HepG2 (cell line): ENCODE results near the gene RASSF4. TPM values are rescaled to one million over a fixed set of nuclear protein-coding genes. Genes with fewer than 3 reads are reported as not detected.

Experiments used
- CREB1 ChIP-seq, 2 experiments: fragments of 450-650 bp in 1 of 2; IDR thresholded peaks; 2 replicates each; pipeline ENCODE4 v1.6.1; 2016 to 2017; ENCODE audit warnings: control low read depth in 1 of 2, mild to moderate bottlenecking in 1 of 2, missing compliant biosample characterization in 1 of 2, missing genetic modification characterization in 1 of 2
- EP300 ChIP-seq, 3 experiments: sonication (generic) in 1 of 3; formaldehyde crosslinking in 1 of 3; IDR thresholded peaks; 2 replicates each; pipeline versions ENCODE4 v1.5.1 to v1.6.1; 2011 to 2020; ENCODE audit warnings: low read depth in 2 of 3, low read length in 2 of 3, borderline replicate concordance in 1 of 3, improper control_type of control experiment in 1 of 3, mild to moderate bottlenecking in 1 of 3, missing genetic modification reagents in 1 of 3, moderate library complexity in 1 of 3
- FOXO1 ChIP-seq: sonication (generic); formaldehyde crosslinking; IDR thresholded peaks from 2 replicates; pipeline ENCODE4 v1.4.0; 2020; ENCODE audit warnings: missing genetic modification reagents
- HMG20B ChIP-seq: conservative IDR thresholded peaks from 2 replicates; pipeline ENCODE4 v1.6.1; 2016; ENCODE audit warnings: missing genetic modification reagents, missing compliant biosample characterization
- HNF4A ChIP-seq: sonication (generic); formaldehyde crosslinking; IDR thresholded peaks from 2 replicates; pipeline ENCODE4 v1.4.0; 2020; ENCODE audit warnings: missing genetic modification reagents
- HOMEZ ChIP-seq: IDR thresholded peaks from 2 replicates; pipeline ENCODE4 v1.6.1; 2016; ENCODE audit warnings: low read depth
- JUND ChIP-seq: sonication (generic); formaldehyde crosslinking; IDR thresholded peaks from 2 replicates; pipeline ENCODE4 v1.8.0; 2022; ENCODE audit warnings: mild to moderate bottlenecking, missing genetic modification reagents
- MAFG ChIP-seq: sonication (generic); formaldehyde crosslinking; IDR thresholded peaks from 2 replicates; pipeline ENCODE4 v1.5.1; 2020; ENCODE audit warnings: mild to moderate bottlenecking, missing genetic modification reagents
- NRL ChIP-seq: sonication (generic); formaldehyde crosslinking; IDR thresholded peaks from 2 replicates; pipeline ENCODE4 v1.5.0; 2020; ENCODE audit warnings: missing genetic modification reagents, mild to moderate bottlenecking, moderate library complexity, borderline replicate concordance
- POLR2AphosphoS2 ChIP-seq: IDR thresholded peaks from 2 replicates; pipeline ENCODE4 v1.6.1; 2011; ENCODE audit warnings: low read depth, low read length, improper control_type of control experiment
- PREB ChIP-seq: sonication (generic); formaldehyde crosslinking; IDR thresholded peaks from 2 replicates; pipeline ENCODE4 v1.4.0; 2020; ENCODE audit warnings: missing genetic modification reagents
- SAP130 ChIP-seq: IDR thresholded peaks from 2 replicates; pipeline ENCODE4 v1.6.1; 2016; ENCODE audit warnings: low read depth
- SRSF9 ChIP-seq: fragments of 200-400 bp; formaldehyde crosslinking; IDR thresholded peaks from 2 replicates; pipeline ENCODE4 v1.6.1; 2018; ENCODE audit warnings: borderline replicate concordance, mild to moderate bottlenecking, low read depth, low read length; ENCODE audit not compliant: insufficient read depth, poor library complexity, severe bottlenecking
- ZKSCAN8 ChIP-seq: IDR thresholded peaks from 2 replicates; pipeline ENCODE4 v1.6.1; 2016; ENCODE audit warnings: borderline replicate concordance, missing genetic modification reagents, missing compliant biosample characterization
- ZMAT3 ChIP-seq: sonication (generic); formaldehyde crosslinking; conservative IDR thresholded peaks from 2 replicates; pipeline ENCODE4 v1.7.0; 2021; ENCODE audit warnings: missing genetic modification reagents
- ZNF124 ChIP-seq: sonication (generic); formaldehyde crosslinking; IDR thresholded peaks from 2 replicates; pipeline ENCODE4 v1.4.0; 2020; ENCODE audit warnings: missing genetic modification reagents
- ZNF207 ChIP-seq: fragments of 450-650 bp; IDR thresholded peaks from 2 replicates; pipeline ENCODE4 v1.6.1; 2016; ENCODE audit warnings: antibody characterized with exemption, borderline replicate concordance
- ZNF251 ChIP-seq: sonication (generic); formaldehyde crosslinking; IDR thresholded peaks from 2 replicates; pipeline ENCODE4 v1.9.0; 2021; ENCODE audit warnings: mild to moderate bottlenecking, missing genetic modification reagents
- ZNF256 ChIP-seq: sonication (generic); formaldehyde crosslinking; conservative IDR thresholded peaks from 2 replicates; pipeline ENCODE4 v1.4.0; 2020; ENCODE audit warnings: missing genetic modification reagents
- ZNF274 ChIP-seq: sonication (generic); formaldehyde crosslinking; IDR thresholded peaks from 2 replicates; pipeline ENCODE4 v1.5.1; 2020; ENCODE audit warnings: mild to moderate bottlenecking, missing genetic modification reagents
- ZNF510 ChIP-seq: sonication (generic); formaldehyde crosslinking; IDR thresholded peaks from 2 replicates; pipeline ENCODE4 v1.4.0; 2020; ENCODE audit warnings: low read depth, mild to moderate bottlenecking, missing genetic modification reagents
- ZNF644 ChIP-seq: IDR thresholded peaks from 2 replicates; pipeline ENCODE4 v1.6.1; 2016; ENCODE audit warnings: low read depth
- ZNF709 ChIP-seq: sonication (generic); formaldehyde crosslinking; IDR thresholded peaks from 2 replicates; pipeline ENCODE4 v1.5.0; 2020; ENCODE audit warnings: mild to moderate bottlenecking, missing genetic modification reagents
- ZSCAN12 ChIP-seq: sonication (generic); formaldehyde crosslinking; IDR thresholded peaks from 2 replicates; pipeline ENCODE4 v1.9.0; 2021; ENCODE audit warnings: mild to moderate bottlenecking, missing genetic modification reagents
- polyA plus RNA-seq, 8 experiments: library from polyadenylated mRNA; depleted of rRNA in 3 of 8; stranded (reverse) in 7 of 8; unstranded in 1 of 8; fragments of >200 nt; fragmentation: Illumina TruSeq in 4 of 8; extraction: Trizol in 4 of 8; gene quantifications; 2 replicates each; pipeline versions ENCODE4 v1.2.1 to v1.2.3, GENCODE V29; 2011 to 2016; ENCODE audit warnings: low read depth in 4 of 8, missing spikeins in 1 of 8, mixed read lengths in 1 of 8; ENCODE audit not compliant: insufficient read depth in 1 of 8
- total RNA-seq, 5 experiments: library from RNA; depleted of rRNA; stranded (reverse); fragments of >200 nt; fragmentation: Illumina TruSeq; extraction: Trizol; gene quantifications; 2 replicates each; pipeline ENCODE4 v1.2.3, GENCODE V29; 2016; ENCODE audit warnings: low read depth in 1 of 5
- TF ChIP-seq, protein P1 (sequence below): IDR thresholded peaks from 2 replicates; pipeline ENCODE4 v1.6.1; 2012; ENCODE audit warnings: inconsistent platforms
- TF ChIP-seq, protein P2 (sequence below): sonication (generic); formaldehyde crosslinking; IDR thresholded peaks from 2 replicates; pipeline ENCODE4 v1.4.0; 2020; ENCODE audit warnings: missing genetic modification reagents, mild to moderate bottlenecking, borderline replicate concordance
- TF ChIP-seq, protein P3 (sequence below): IDR thresholded peaks from 2 replicates; pipeline ENCODE4 v1.6.1; 2016

Gene RASSF4
- total and polyA plus RNA-seq, 2 of the 13 experiments (the other 11 are each of a cell fraction or from before 2014, with no cell fraction given): 34.0 to 51.7 TPM

DNA sequence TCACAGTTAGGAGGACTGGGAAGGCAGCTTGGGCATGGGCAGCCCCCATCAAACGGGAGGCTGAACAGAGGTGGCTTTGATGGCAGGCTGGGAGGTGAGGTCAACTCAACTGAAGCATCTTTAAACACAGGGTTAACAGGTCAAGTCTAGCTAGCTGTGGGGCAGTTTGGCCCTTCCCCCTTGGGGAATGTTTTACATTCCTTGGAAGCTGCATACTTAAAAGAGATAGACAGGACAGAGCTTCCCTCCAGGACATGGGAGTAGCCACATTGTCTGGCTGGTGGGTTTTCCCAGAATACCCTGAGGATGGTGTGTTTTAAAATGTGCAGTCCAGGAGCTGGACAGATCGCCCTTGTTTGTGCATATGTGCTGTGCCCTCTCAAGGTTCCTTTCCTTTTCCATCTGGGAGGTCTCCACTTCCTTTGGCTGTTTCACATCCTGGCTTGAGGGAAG, 6.8 kb upstream of the RASSF4 start (continued):
- TF ChIP-seq ZKSCAN8 (CRISPR knock-in tag) (no peak), FOXO1 (CRISPR knock-in tag) (0 out of 2 replicates have a peak, but pooled peaks have one; percentile 18), PREB (no peak), MAFG (CRISPR knock-in tag) (no peak), HOMEZ (CRISPR knock-in tag) (no peak), ZNF207 (no peak), ZMAT3 (CRISPR knock-in tag) (no peak), SRSF9 (no peak), ZNF274 (CRISPR knock-in tag) (no peak), ZNF709 (CRISPR knock-in tag) (no peak), CREB1 (IDR thresholded peaks at IDR 0.05) (no peak), CREB1 (CRISPR knock-in tag; IDR thresholded peaks at IDR 0.05) (no peak), SAP130 (CRISPR knock-in tag) (peak; percentile 61), JUND (no peak), ZNF510 (CRISPR knock-in tag) (no peak), HNF4A (CRISPR knock-in tag) (peak; percentile 35; the same call in 1 of the 2 replicates), ZSCAN12 (CRISPR knock-in tag) (no peak), POLR2AphosphoS2 (no peak), EP300 (IDR thresholded peaks at IDR 0.05; ENCODE audit: low read depth in 2 of 2, low read length in 2 of 2) (peak in 1 of 2 experiments; percentile 79; a peak in 1 of 4 replicates), EP300 (CRISPR knock-in tag; IDR thresholded peaks at IDR 0.05; ENCODE audit: borderline replicate concordance) (peak; percentile 33; the same call in 1 of the 2 replicates), ZNF124 (peak; percentile 24; the same call in 1 of the 2 replicates), ZNF256 (CRISPR knock-in tag) (no peak), ZNF644 (CRISPR knock-in tag) (peak; percentile 63; the same call in 1 of the 2 replicates), ZNF251 (CRISPR knock-in tag) (no peak), HMG20B (0 out of 2 replicates have a peak, but pooled peaks have one; percentile 44), NRL (CRISPR knock-in tag) (no peak)
- TF ChIP-seq, protein P1, sequence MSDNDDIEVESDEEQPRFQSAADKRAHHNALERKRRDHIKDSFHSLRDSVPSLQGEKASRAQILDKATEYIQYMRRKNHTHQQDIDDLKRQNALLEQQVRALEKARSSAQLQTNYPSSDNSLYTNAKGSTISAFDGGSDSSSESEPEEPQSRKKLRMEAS: 0 out of 2 replicates have a peak, but pooled peaks have one; percentile 27
- TF ChIP-seq, protein P2, sequence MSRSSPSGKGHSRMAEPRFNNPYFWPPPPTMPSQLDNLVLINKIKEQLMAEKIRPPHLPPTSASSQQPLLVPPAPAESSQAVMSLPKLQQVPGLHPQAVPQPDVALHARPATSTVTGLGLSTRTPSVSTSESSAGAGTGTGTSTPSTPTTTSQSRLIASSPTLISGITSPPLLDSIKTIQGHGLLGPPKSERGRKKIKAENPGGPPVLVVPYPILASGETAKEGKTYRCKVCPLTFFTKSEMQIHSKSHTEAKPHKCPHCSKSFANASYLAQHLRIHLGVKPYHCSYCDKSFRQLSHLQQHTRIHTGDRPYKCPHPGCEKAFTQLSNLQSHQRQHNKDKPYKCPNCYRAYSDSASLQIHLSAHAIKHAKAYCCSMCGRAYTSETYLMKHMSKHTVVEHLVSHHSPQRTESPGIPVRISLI (CRISPR knock-in tag): no peak
- TF ChIP-seq, protein P3, sequence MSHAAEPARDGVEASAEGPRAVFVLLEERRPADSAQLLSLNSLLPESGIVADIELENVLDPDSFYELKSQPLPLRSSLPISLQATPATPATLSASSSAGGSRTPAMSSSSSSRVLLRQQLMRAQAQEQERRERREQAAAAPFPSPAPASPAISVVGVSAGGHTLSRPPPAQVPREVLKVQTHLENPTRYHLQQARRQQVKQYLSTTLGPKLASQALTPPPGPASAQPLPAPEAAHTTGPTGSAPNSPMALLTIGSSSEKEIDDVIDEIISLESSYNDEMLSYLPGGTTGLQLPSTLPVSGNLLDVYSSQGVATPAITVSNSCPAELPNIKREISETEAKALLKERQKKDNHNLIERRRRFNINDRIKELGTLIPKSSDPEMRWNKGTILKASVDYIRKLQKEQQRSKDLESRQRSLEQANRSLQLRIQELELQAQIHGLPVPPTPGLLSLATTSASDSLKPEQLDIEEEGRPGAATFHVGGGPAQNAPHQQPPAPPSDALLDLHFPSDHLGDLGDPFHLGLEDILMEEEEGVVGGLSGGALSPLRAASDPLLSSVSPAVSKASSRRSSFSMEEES (CRISPR knock-in tag): no peak
